NCI-H2107 treated with DMSO at 0.1 percent for 48 hours (cell line): Measurements from ENCODE around the gene CDKAL1.

ENCODE experiments used
- DNase-seq: peaks from one replicate; lab custom pipeline; 2025; ENCODE audit not compliant: unreplicated experiment; lab: John Stamatoyannopoulos, UW

Gene CDKAL1

DNA sequence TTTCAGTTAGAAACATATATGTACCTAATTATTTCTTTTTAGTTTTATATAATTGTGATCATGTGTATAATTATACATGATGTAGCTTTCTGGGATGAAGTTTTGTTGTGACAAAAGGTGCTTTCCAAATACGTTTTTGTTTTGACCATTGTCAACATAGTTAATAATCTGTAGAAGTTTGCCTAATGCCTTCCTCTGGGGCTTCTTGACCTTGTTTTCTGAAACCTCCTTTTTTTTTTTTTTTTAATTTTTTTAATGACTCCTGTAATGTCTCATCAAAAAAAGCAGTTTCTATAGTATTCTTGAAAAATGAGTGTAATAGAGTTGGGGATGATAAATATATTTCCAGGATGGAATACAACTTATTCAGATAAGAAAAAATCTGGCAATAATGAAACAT is 624.6 kb downstream of the CDKAL1 start:
- DNase-seq, result no peak

DNA sequence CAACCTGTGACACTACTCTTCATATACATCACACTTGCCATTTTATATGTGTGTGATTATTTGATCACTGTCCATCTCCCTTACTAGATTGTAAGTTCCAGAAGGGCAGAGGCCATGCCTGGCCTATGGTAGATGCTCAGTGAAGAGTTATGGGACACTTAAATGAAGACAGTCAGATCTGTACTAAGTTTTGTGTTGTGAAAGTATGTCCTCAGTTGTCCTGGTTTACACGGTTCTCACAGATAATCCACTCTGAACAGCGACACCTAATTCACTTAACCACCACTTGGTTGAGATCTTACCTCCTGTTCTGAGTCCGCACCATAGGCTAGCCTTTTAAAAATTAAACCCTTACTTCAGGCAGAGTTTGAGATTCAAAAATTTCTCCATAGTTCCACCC is 625.2 kb downstream of the CDKAL1 start:
- no peak for DNase-seq

DNA sequence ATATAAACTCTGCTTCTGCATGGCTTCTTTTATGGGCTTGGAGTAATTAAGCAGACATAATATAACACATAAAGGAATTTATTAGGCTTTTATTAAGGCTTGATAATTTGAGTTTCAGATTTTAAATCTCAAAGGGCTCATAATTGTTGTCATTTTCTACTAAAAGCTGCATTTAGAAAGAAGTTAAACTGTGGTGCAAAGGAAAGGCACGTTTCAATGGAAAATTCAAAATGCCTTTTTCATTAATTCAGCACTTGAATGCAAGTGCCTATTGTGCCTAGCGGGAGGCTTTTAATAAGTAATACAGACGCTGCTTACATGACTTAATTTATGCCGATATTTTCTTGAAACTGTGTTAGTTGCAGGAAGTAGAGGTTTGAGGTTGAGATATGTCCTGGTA is 627.5 kb downstream of the CDKAL1 start:
- DNase-seq, result no peak

DNA sequence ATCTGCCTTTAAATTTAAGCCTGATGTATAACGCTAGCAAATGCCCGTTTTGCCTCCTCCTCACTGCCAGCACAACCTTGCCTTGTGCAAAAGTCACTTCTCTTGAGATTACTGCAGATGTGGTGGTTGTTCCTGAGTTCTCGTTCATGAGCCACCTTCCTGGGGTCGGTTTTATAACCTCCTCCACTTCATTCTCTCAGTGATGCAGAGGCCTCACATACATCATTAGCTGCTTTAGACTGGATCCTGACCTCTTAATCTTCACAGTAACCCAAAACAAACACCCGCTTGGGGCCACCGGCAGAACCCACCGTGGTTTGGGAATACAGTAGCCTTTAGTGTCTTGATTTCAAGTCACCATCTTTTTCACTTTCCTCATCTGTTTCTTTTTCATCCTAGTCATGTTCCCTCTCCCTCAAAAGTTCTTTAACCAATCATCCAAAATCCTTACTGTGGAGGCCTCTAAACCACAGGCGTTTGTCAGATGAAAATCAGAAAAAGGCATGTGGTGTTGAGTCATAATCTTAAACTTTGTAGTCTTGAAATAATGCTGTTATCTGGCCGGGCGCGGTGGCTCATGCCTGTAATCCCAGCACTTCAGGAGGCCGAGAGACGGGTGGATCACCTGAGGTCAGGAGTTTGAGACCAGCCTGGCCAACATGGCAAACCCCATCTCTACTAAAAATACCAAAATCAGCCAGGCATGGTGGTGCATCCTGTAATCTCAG is 629.0 kb downstream of the CDKAL1 start:
- DNase-seq, result no peak

DNA sequence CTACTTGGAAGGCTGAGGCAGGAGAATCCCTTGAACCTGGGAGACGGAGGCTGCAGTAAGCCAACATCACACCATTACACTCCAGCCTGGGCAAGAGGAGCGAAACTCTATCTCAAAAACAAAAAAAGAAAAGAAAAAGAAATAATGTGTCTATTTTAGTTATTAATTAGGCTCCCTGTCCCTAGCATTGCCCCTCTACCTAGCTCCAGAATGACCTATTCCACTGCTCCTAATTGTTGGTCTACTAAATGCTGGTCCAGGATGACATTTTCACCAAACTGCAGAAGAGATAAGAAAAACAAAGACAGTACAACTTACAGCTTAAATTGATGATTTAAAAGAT is 629.6 kb downstream of the CDKAL1 start:
- no peak for DNase-seq

DNA sequence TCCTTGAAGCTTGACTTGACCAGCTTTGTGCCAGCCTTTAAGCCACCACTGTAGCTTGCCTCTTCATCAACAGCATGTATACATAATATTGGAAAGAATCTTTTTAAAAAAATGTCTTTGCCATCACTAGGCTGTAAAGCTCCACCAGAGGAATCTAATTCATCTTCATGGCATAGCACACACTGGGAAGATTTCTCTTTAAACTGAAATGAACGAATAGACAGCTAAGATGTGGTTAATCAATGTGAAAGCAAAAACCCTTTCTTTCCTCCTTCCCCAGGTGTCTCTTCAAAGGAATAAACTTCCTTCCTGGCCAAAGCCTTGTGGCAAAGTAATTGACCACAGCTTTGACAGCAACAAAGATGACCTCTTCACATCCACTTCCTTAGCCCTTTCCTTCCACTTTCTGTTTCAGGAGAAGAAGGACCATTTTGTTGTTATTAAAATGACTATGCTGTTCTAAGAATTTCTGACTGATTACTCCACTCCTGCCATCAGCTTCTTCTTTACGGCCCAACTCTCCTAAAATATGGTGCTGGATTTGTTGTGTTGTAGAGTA is 630.6 kb downstream of the CDKAL1 start:
- no peak for DNase-seq

DNA sequence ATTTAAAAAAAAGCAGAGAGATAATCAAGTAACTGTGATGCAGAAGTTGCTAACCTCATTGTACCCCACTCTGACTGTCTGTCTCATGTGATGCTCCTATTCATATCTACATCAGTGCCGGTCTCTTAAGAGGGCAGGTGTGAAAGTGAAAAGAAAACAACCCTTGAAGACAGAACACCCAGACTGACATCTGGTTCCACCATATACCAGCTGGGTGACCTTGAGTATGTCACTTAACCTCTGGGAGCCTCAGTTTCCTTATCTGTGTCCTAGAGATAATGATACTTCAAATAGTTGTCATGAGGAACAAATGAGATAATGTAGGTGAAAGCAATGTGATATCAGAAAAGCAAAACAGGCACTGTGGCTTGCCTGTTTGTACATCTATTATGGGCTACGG is 632.5 kb downstream of the CDKAL1 start:
- no peak for DNase-seq

DNA sequence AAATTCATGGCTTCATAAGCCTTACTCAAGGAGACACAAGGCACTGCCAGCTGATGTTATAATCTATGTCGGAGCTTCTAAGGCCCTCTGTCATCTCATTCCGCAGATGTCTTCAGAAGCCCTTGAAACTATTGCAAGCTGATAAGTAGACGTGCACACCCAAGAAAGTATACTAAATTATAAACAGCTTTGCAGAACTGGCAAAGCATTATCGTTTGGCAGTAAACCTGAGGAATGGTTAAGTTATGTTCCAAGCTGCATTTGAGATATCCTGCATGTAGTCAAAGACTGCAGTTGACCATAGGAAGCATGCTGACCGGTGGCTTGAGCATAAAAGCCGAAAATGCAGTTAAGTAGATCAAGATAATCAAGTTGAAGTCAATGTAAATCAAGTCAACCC is 633.5 kb downstream of the CDKAL1 start:
- no peak for DNase-seq

DNA sequence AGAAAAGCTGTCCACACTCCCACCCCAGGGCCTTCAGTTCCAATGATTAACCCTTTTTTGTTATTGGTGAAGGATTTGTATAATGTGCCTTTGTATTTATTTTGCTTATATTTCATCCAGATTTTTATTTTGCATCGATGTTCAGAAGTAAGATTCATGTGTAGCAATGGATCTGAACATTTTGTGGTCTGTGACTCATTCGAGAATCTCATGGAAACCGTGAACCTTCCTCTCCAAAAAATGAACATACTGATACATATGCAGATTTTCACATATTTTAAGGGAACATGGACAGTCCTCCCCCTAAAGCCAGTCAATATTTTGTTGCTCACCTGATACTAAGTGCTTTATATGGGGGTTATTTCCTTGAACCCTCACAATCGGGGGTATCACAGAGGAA is 637.5 kb downstream of the CDKAL1 start:
- no peak for DNase-seq

DNA sequence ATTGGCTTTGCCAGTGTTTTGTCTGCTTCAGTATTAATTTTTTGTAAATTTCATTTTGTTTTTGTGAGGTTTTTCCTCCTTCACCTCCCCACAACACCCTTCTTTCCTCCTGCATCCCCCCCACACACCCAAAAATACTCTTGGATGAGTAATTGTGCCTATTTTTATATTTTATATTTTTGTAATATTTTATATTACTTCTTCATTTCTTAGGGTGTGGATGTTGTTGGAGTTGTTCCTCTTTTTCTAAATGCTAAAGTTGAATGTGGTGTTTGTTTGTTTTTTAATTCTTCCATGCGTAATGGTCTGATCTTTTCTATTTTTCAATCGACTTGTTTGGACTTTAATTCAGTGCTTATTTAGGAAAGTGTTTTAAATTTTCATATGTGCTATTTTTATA is 638.8 kb downstream of the CDKAL1 start:
- DNase-seq, result no peak

DNA sequence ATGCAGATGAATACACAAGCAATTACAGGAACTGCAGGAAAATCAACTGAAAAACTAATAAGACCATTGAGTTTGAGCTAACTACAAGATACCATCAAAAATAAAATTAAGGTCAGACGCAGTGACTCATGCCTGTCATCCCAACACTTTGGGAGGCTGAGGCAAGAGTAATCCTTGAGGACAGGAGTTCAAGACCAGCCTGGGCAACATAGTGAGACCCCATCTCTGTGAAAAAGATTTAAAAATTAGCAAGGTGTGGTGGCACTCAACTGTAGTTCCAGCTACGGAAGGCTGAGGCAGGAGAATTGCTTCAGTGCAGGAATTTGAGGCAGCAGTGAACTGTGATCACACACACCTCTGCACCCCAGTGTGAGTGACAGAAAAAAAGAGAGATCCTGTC is 639.4 kb downstream of the CDKAL1 start:
- no peak for DNase-seq

DNA sequence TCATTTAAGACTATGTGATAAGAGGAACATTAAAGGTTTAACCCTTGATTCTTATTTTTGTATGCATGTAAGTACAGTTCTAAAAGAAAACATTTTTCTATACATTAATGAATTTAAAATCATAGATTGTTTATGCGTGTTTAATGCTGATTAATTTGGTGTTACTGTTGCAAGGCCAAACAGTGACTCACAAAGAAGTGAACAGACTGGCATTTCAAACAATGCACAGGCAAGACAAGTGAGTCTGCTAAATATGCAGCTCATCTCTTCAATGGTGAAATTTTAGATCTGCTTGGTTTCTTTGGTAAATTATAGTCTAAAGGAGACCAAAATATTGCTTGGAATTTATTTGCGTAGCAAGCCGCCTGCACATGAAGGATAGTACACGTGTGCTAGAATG is 641.9 kb downstream of the CDKAL1 start:
- no peak for DNase-seq

DNA sequence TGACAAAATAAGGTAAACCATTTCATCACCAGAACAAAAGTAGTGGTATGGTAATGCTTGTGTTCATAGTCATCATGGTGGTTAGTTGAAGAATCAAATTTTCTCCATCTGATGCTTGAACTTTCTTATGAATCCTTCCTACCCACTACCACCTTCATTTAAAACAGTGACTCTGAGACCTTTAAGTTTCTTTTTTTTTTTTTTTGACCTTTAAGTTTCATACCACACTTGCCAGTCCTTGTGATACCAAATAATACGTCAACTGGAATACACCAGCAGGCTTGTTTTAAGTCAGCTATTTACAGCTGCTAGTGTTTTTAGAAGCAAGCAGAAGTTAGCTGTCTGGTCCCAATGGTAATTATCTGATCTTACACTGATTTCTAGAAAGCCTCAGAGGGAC is 645.9 kb downstream of the CDKAL1 start:
- DNase-seq, result no peak

DNA sequence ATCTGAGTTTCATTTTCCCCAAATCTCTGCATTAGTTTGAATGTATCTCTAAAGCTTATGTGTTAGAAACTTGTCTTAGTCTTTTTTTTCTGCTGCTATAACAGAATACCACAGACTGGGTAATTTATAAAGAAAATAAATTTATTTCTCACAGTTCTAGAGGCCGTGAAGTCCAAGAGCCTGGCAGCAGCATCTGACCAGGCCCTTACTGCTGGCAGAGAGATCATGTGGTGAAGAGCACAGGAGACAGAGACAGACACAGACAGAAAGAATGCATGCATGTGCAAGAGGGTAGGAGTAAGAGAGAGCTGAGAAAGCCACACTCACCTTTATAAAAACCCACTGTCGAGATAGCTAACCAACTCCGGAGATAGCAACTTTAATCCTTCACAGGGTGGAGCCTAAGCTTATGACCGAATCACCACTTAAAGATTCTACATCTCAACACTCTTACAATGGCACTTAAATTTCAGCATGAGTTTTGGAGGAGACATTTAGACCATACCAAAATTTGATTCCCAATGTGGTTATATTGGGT is 646.6 kb downstream of the CDKAL1 start:
- DNase-seq, result no peak

DNA sequence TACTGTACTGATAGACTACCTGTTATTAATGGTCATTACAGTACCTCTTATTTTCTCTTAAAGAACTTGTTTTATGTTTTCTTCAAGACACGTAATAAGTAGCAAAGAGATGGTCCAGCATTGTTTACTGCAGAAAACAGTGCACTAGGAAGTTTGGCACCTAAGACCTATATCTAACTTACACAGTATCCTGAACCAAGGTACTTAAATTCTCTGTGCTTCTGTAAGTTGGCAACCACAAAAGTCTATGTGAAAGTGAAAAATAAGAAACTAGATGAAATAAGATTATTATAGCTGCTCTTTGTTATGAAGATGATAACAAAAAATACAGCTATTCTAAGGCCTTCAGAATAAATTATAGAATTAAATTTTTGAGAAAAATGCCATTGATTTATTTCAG is 647.6 kb downstream of the CDKAL1 start:
- no peak for DNase-seq

DNA sequence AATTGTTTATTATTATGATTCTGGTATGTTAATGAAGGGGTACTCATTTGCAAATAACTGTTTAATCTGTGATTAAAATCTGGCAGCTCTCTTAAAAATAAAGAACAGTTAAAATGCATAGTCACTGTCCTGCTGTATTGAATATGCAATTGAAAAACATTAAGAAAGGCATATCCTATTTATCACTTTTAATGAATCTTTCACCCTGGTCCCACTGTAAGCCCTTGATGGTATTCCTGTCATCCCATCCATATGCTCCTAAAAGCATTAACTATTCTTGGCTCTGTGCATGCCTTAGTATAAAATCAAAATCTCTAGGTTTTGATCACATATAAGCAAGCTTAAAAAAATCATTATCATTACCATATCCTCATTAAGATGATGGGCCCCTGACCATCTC is 648.3 kb downstream of the CDKAL1 start:
- DNase-seq, result no peak

DNA sequence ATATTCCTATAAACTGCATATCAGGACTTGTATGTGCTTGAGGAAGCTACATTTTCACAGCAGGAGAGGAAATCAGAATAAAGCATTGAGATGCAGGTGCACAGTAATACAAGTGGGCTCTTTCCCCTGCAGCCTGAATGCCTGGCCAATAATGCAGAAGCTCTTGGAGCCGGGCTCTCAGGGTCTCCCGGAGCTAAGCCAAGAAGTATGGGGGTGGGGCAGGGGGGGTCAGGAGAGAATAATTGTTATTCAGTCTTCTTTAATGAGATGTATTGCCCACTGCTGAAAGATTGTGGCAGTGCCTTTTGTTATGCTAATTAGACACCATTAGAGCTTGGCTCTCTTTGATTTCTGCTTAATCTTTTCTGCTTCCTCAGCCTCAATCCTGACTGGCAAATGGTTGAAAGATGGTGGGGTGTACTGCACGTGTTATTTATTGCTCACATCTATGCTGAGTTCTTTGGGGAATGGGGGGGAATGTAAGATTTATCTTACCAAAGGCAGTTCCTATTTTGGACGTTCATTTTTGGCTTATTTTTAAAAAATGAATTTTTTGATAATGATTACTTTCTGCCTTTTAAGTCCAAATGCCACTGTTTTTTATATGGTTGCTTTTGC is 651.7 kb downstream of the CDKAL1 start:
- DNase-seq, result peak; percentile 74

DNA sequence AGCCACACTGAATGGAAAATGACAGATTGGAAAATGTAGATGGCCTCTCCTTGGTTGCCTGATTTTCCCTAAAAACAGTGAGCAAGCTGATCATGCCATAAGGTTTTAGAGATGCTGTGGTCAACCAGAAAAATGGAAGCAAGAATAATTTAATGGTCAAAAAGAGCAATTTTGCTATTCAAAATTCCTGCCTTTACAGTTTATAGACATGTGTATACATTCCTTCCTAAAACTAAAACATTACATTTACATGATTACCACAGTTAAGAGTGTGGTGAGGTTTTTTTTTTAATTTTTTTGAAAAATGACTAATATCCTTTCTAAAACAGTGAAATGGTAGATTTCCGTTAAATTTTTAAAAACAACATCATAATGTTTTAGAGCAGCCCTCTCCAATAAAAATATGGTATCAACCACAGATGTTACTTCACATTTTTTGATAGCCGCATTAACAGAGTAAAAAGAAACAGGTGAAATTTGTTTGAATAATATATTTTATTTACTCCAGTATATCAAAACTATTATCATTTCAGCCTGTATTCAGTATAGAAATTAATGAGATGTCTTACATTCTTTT is 652.3 kb downstream of the CDKAL1 start:
- no peak for DNase-seq

DNA sequence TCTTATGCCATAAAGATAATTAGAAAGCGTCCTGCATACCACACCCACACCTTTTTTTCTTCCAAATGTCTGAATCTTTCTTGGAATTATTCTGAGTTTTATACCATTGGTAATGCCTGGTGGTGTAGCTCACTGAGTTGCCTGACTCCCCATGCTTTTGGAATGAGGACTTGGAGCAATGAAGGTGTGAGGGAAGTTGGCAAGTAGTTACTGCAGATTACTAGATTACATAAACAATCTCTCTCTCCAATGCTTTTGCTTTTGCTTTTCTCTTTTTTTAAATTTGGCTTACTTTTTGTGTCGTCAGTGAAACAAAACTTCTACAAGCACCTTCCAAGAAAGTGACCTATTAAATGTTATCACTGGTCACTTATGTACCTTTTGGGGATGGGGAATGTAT is 653.2 kb downstream of the CDKAL1 start:
- DNase-seq, result no peak

DNA sequence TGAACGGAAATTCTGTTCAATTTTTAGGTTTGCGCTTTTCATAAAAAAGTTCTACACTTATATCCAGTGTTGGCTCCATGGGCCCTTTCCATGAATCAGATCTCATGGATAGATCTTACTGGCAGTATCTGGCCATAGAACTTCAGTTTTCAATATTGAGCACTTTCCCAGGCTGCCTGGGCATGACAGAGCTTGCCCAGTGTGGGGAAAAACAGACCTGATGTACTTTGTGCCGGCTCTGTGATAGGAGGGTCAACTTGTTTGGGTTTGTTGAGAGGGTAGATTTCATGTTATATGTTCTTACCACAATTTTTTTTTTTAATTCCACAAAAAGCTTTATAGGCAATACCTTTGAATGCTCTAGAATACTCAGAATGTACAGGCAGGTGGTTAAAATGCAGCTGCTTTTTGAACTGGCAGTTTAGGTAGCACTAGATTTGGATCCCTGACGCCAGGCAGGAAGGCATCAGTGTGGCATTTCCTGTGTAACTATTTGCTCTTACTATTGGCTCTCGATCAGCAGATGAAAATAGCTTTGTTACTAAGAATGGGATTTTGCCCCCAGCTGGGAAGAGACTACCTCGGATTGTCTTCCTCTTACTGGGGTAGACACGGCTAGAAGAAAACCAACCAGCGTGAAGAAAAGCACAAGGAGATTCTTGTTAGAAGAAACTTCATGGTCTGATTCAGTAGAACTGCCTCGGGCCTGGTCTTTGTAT is 654.4 kb downstream of the CDKAL1 start:
- peak; percentile 75 for DNase-seq

DNA sequence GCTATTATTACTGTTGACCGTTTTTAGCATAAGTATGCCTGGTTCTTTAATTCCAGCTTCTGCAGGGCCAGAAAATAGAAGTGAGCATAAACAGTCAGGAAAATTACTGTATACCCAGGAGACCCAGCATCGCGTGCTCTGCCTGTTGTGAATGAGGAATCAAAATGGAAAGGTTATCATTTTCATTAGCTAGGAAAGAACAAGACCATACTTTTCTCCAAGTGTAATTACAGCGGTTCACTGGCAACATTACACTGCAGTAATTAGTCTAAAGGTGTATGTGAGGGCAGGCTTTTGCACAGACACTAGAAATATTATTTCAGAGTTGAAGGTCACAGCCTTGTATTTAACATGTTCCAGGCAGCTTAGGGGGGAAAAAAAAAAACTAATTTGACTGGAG is 655.5 kb downstream of the CDKAL1 start:
- DNase-seq, result peak; percentile 31

DNA sequence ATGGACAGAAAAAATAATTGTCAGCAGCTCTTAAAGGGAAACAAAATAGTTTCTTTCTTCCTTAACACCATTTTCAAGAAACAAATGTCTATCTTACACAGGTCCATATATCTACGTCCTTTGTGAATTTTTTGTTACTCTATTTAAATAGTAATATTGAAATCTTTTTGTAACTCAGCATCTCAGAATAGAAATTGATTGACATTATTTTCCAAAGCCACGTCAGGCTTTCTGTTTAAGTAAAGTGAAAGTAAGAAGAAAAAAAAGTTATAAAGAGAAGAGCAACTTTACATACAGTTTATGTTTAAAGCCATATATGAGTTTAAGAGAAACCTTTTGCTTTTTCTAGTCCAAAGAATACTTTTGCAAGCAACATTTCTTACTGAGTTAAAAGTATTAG is 656.4 kb downstream of the CDKAL1 start:
- DNase-seq, result no peak
